Thyroid gland (tissue), 4 donors: ENCODE measurements around the gene NT5DC1. TPM values are rescaled to one million over a fixed set of nuclear protein-coding genes. Genes with fewer than 3 reads are reported as not detected.

Source experiments
- DNase-seq, 2 donors: peaks; one replicate each; pipeline ENCODE4 v3.0.0-alpha.2; 2019
- H3K27ac ChIP-seq, 3 donors: fragments of 200-600 bp; sonication (generic); 1 replicate in 2 of 3; 2 replicates in 1 of 3; pipeline ENCODE4 v1.5.1; 2016 to 2019; ENCODE audit warnings: mild to moderate bottlenecking in 1 of 3, moderate library complexity in 1 of 3
- H3K27me3 ChIP-seq: fragments of 200-600 bp; sonication (generic); one replicate; pipeline ENCODE4 v1.5.1; 2019
- H3K36me3 ChIP-seq, 2 donors: fragments of 200-600 bp; sonication (generic); one replicate each; pipeline ENCODE4 v1.5.1; 2016 to 2019
- H3K4me1 ChIP-seq, 2 donors: fragments of 200-600 bp; sonication (generic); one replicate each; pipeline ENCODE4 v1.5.1; 2017 to 2019
- H3K4me3 ChIP-seq, 3 donors: fragments of 200-600 bp; sonication (generic); replicated peaks in 1 of 3; 1 replicate in 2 of 3; 2 replicates in 1 of 3; pipeline ENCODE4 v1.5.1; 2016; ENCODE audit warnings: mild to moderate bottlenecking in 1 of 3
- H3K9me3 ChIP-seq: fragments of 200-600 bp; sonication (generic); one replicate; pipeline ENCODE4 v1.5.1; 2017
- POLR2A ChIP-seq, 2 donors: fragments of 450-650 bp; IDR thresholded peaks; one replicate each; pipeline ENCODE4 v1.6.1; 2017; ENCODE audit warnings: antibody characterized with exemption in 2 of 2, mild to moderate bottlenecking in 2 of 2, moderate library complexity in 1 of 2
- WGBS, 2 donors: methylation state at CpG; one replicate each; pipeline ENCODE4 v1.1.5; 2017; 5-methylcytosine and 5-hydroxymethylcytosine counted together
- intact Hi-C: fragments of 100-400 bp; cut with DNase I; formaldehyde crosslinking; loops from one replicate; pipeline ENCODE4 v1.15.1; 2023
- total RNA-seq, 4 donors: library from RNA; depleted of rRNA; stranded (reverse); fragments of >200 nt; gene quantifications; one replicate each; pipeline ENCODE4 v1.2.3, GENCODE V29; 2016
- TF ChIP-seq, protein P1 (sequence below), 6 experiments: fragments of 200-600 bp in 3 of 6; fragments of 450-650 bp in 3 of 6; sonication (generic) in 3 of 6; IDR thresholded peaks; one replicate each; pipeline ENCODE4 v1.5.1; 2016 to 2019; ENCODE audit warnings: antibody characterized with exemption in 6 of 6, mild to moderate bottlenecking in 2 of 6, inconsistent platforms in 1 of 6, moderate library complexity in 1 of 6

Gene NT5DC1
- total RNA-seq, 4 donors from 2014 or later = 17.5 to 35.7 (median 22.1) TPM

DNA sequence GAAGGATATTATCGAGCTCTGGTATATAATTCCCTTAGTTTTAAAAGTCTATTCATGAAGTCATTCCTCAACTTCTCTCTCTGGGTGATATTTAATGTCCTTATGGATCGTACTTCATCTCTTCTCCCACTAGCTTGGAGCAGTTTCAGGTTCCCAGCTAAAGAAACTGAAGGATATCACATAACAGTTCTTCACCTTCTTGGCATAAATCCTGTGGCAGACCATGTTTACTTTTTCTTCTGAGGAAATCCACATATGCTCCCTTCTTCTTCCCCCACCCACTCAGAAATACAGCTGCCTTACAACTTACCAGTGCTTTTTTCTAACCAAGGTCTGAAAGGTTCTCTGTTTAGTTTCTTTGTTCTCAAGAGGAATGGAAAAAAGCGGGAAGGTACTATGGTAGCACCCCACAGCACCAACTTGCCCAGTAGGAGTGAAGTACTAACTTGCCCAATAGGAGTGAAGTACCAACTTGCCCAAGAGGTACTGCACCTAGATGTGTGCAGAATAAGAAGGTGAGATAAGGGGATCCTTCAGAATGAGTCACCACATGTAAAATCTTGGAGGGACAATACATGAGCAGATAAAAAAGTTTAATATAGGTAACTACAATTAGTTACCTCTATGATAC, 100.1 kb downstream of the NT5DC1 start:
- TF ChIP-seq, protein P1, sequence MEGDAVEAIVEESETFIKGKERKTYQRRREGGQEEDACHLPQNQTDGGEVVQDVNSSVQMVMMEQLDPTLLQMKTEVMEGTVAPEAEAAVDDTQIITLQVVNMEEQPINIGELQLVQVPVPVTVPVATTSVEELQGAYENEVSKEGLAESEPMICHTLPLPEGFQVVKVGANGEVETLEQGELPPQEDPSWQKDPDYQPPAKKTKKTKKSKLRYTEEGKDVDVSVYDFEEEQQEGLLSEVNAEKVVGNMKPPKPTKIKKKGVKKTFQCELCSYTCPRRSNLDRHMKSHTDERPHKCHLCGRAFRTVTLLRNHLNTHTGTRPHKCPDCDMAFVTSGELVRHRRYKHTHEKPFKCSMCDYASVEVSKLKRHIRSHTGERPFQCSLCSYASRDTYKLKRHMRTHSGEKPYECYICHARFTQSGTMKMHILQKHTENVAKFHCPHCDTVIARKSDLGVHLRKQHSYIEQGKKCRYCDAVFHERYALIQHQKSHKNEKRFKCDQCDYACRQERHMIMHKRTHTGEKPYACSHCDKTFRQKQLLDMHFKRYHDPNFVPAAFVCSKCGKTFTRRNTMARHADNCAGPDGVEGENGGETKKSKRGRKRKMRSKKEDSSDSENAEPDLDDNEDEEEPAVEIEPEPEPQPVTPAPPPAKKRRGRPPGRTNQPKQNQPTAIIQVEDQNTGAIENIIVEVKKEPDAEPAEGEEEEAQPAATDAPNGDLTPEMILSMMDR (IDR thresholded peaks at IDR 0.05) = no peak
- TF ChIP-seq POLR2A (IDR thresholded peaks at IDR 0.05) = no peak
- Histone ChIP-seq H3K36me3 (no peaks in the 10 kb centered on the region), H3K27me3 (no peaks in the 10 kb centered on the region), H3K27ac (no peak overlapping the region), H3K4me3 (no peak overlapping the region), H3K4me1 (no peaks in the 10 kb centered on the region), H3K9me3 (no peaks in the 10 kb centered on the region)
- DNase-seq = no peak
- intact Hi-C loops = no loop called here
- 83 to 93% methylated on average over 3 of the region's 3 CpGs for WGBS, 2 donors

DNA sequence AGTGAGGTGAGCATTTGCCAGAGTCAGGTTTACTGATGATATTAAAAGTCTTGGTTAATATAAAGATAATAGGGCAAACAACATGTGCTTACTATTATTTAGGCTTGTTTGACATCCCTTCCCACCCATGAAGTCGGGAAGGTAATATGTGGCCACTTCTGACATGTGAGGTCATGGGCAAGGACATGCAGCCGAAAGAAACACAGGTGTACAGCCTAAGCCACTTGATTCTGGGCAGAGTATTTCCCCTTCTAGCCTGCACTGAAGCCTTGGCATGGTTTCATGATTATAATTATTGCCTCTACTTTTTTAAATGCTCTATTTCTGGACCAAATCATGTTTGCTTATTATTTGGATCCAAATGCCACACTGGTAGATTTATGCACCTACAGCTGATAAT, 100.9 kb downstream of the NT5DC1 start:
- TF ChIP-seq POLR2A (IDR thresholded peaks at IDR 0.05) = no peak
- TF ChIP-seq, protein P1 (IDR thresholded peaks at IDR 0.05) = no peak
- Histone ChIP-seq H3K27ac (no peak overlapping the region), H3K27me3 (no peaks in the 10 kb centered on the region), H3K4me3 (no peak overlapping the region), H3K4me1 (no peaks in the 10 kb centered on the region), H3K36me3 (no peaks in the 10 kb centered on the region), H3K9me3 (no peaks in the 10 kb centered on the region)
- 82 to 93% methylated on average over 2 of the region's 2 CpGs for WGBS, 2 donors
- intact Hi-C loops = no loop called here
- no peak for DNase-seq

DNA sequence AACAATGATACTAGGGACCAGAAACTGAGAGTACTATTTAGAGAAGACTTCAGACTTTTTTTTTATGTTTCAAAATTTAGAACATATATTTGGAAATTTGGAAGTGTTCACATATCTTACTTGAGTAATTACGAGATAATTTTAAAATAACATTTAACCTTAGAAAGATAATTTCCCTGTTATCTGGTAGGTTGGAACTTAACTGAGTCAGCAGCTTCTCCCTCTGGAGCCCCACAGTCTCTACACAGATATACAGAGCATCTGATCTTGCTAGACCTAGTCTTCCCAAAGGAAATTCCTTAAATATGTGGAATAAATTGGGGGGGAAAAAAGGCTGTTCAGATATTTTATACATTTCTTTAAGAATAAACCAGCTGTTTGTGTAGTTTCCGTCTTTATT, 104.6 kb downstream of the NT5DC1 start:
- TF ChIP-seq POLR2A (IDR thresholded peaks at IDR 0.05) = no peak
- TF ChIP-seq, protein P1 (IDR thresholded peaks at IDR 0.05) = no peak
- Histone ChIP-seq H3K27ac (no peak overlapping the region), H3K27me3 (no peaks in the 10 kb centered on the region), H3K36me3 (no peaks in the 10 kb centered on the region), H3K4me1 (peaks cover 0 to 1% of the 10 kb centered on the region in 2 donors), H3K9me3 (no peaks in the 10 kb centered on the region), H3K4me3 (no peak overlapping the region)
- WGBS, 2 donors = 88% methylated on average over 2 of the region's 2 CpGs
- DNase-seq = no peak
- intact Hi-C loops = no loop called here

DNA sequence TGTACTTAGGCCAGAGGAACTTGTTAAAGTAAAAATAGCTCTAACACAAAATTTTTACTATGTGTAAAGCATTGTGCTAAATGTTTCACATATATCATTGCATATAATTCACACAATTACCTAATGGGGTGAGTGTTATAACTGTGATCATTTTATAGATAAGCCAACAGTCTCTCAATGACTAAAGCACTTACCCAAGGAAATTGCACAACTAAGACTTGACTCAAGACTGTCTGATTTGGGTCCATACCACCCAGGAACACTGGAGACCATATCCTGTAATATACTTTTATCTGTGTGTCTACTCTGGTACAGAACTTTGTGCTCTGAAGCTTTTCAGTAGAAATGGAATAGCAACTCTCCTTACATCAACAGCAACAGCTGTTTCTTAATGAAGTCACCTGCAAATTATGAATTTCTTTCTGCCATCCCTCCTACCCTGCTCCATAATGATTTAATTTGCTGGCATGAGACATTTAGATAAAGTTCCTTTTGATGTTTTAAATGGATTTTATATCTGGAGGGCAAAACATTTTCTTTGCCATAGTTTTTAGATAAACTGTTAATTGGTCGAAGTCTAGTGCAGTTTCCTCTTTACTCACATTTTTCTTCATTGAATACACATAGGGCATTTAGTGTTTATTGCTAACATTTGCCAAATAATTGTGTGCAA, 105.7 kb downstream of the NT5DC1 start:
- H3K27ac ChIP-seq = no peak overlapping the region
- H3K9me3 ChIP-seq = no peaks in the 10 kb centered on the region
- H3K36me3 ChIP-seq = no peaks in the 10 kb centered on the region
- no peak for TF ChIP-seq POLR2A (IDR thresholded peaks at IDR 0.05)
- TF ChIP-seq, protein P1 (IDR thresholded peaks at IDR 0.05) = no peak
- intact Hi-C loops = no loop called here
- no peak for DNase-seq
- H3K27me3 ChIP-seq = no peaks in the 10 kb centered on the region
- WGBS, 2 donors = 97 to 100% methylated on average over 1 of the region's 1 CpG
- peaks cover 0 to 8% of the 10 kb centered on the region in 2 donors for H3K4me1 ChIP-seq
- H3K4me3 ChIP-seq = no peak overlapping the region

DNA sequence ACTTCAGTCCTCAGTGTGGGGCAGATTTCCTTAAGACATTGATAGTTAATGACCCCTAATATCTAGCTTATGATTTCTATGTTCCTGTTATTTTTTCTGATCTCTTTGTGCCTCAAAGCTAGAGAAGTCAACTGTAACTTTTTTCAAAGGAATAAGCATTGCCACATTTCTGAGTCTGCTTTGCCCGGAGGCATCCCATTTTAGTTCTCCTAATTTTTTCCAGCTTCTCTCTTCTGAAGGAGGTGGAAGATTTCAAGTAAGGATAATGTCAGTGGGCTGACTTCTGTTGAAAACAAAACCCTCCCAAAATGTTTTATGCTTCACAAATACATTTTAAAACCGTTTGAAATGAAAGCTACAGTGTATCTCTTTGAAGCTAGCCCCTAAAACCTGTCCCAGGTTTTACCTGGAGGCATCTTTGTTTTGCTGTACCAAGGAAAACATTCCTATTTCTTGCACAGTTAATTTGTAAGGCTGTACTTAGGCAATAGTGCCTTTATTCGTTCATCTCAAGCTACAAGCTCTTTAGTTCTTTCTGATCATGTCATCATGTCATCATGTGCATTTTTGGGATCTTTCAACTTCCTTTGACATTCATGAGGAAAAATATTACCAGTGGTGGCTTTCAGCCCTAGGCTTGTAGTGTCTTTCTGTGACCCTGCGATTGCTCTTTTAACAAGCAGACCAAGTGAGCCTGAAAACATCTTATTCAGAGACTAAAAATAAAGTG, 107.6 kb downstream of the NT5DC1 start:
- Histone ChIP-seq H3K4me3 (no peak overlapping the region), H3K27ac (no peak overlapping the region), H3K4me1 (peaks cover 0 to 8% of the 10 kb centered on the region in 2 donors), H3K9me3 (no peaks in the 10 kb centered on the region), H3K27me3 (no peaks in the 10 kb centered on the region), H3K36me3 (no peaks in the 10 kb centered on the region)
- TF ChIP-seq, protein P1 (IDR thresholded peaks at IDR 0.05) = no peak
- TF ChIP-seq POLR2A (IDR thresholded peaks at IDR 0.05) = no peak
- intact Hi-C loops = no loop called here
- 89% methylated on average over 4 of the region's 4 CpGs for WGBS, 2 donors
- DNase-seq = no peak
